ENCODE measurements around the gene SHC3. TPM values are rescaled to one million over a fixed set of nuclear protein-coding genes. Genes with fewer than 3 reads are reported as not detected.

Gene SHC3
- total and polyA plus RNA-seq, 2 donors (not counting 3 experiments of a cell fraction or from before 2014, with no cell fraction given) = 1.0 to 2.0 TPM

DNA sequence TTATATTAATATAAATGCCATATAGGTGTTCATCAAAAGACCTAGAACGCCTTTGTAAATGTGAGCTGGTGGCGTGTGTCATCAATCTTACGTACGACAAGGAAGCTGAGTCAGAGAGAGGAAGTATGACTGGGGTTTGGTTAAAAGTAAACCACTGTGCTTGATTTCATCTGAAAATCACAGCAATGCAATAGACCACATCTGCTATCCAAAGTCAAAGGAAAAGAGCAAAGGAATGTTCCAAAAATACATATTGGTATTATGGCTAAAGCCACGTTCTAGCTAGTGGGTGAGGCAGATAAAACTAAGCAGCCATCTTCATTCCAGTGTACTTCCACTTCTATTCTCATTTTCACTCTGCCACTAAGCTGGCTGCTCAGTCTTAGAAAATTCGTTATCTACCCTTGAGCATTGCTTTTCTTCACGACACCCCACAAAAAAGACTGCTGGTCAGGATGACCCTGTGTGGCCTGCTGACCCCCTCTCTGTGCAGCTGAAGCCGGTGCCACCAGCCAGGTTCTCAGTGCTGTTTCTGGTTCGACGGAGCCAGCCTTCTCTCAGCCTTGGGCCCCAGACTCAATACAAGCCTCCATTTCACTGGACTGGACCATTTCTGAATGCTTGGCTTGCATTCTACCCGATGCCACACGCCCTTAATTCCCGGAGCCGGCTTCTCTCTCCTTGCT is 23.8 kb downstream of the SHC3 start:
- no peak for TF ChIP-seq POLR2A (IDR thresholded peaks at IDR 0.05; ENCODE audit: low read depth, low read length)
- TF ChIP-seq, protein P1, sequence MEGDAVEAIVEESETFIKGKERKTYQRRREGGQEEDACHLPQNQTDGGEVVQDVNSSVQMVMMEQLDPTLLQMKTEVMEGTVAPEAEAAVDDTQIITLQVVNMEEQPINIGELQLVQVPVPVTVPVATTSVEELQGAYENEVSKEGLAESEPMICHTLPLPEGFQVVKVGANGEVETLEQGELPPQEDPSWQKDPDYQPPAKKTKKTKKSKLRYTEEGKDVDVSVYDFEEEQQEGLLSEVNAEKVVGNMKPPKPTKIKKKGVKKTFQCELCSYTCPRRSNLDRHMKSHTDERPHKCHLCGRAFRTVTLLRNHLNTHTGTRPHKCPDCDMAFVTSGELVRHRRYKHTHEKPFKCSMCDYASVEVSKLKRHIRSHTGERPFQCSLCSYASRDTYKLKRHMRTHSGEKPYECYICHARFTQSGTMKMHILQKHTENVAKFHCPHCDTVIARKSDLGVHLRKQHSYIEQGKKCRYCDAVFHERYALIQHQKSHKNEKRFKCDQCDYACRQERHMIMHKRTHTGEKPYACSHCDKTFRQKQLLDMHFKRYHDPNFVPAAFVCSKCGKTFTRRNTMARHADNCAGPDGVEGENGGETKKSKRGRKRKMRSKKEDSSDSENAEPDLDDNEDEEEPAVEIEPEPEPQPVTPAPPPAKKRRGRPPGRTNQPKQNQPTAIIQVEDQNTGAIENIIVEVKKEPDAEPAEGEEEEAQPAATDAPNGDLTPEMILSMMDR (IDR thresholded peaks at IDR 0.05; ENCODE audit: extremely low read depth in 1 of 2, insufficient read depth in 1 of 2, low read depth in 1 of 2, low read length in 2 of 2) = no peak
- TF ChIP-seq, protein P2, sequence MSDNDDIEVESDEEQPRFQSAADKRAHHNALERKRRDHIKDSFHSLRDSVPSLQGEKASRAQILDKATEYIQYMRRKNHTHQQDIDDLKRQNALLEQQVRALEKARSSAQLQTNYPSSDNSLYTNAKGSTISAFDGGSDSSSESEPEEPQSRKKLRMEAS (IDR thresholded peaks at IDR 0.05; ENCODE audit: insufficient read depth, insufficient read length) = no peak
- peak; percentile 95 for TF ChIP-seq JUN (IDR thresholded peaks at IDR 0.05; ENCODE audit: borderline replicate concordance, insufficient read depth, insufficient read length, low read depth)
- no peak for TF ChIP-seq EZH2 (IDR thresholded peaks at IDR 0.05; ENCODE audit: borderline replicate concordance, low read depth, low read length, severe bottlenecking)
- TF ChIP-seq GATA2 (IDR thresholded peaks at IDR 0.05; ENCODE audit: insufficient read depth, insufficient read length, low read depth, low read length) = peak; percentile 72
- TF ChIP-seq POLR2AphosphoS5 (IDR thresholded peaks at IDR 0.05; ENCODE audit: insufficient read depth, low read depth, low read length) = peak; percentile 61
- no peak for TF ChIP-seq MYC (IDR thresholded peaks at IDR 0.05; ENCODE audit: low read depth, low read length)
- peak; percentile 98 for TF ChIP-seq FOS (IDR thresholded peaks at IDR 0.05; ENCODE audit: borderline replicate concordance, insufficient read depth, low read length)
- Histone ChIP-seq H3K36me3 (ENCODE audit: control insufficient read depth in 2 of 2, extremely low read depth in 1 of 2, insufficient read depth in 2 of 2, low read length in 2 of 2) (no peaks in the 10 kb centered on the region), H3K9ac (replicated peaks; ENCODE audit: extremely low read depth, insufficient read depth, low read length) (peak overlapping the region; percentile 59), H3K27me3 (ENCODE audit: control insufficient read depth in 2 of 2, insufficient read depth in 2 of 2, low read length in 2 of 2) (no peaks in the 10 kb centered on the region), H3K4me1 (ENCODE audit: control insufficient read depth, extremely low read depth, insufficient read depth, low read length) (peaks cover 24% of the 10 kb centered on the region), H2AFZ (ENCODE audit: low read depth, low read length) (peak overlapping the region; percentile 66), H3K4me3 (replicated peaks in 1 of 3; ENCODE audit: insufficient read depth in 1 of 3, low read depth in 1 of 3, low read length in 3 of 3) (no peak overlapping the region), H3K9me3 (replicated peaks; ENCODE audit: control insufficient read depth, insufficient read depth, low read length) (no peaks in the 10 kb centered on the region), H3K4me2 (ENCODE audit: insufficient read depth, low read length) (peak overlapping the region; percentile 77), H3K27ac (ENCODE audit: insufficient read depth, low read depth, low read length) (peak overlapping the region; percentile 96), H3K9me1 (replicated peaks; ENCODE audit: control insufficient read depth, extremely low read depth, insufficient read depth, low read length) (no peaks in the 10 kb centered on the region), H3K79me2 (ENCODE audit: control insufficient read depth, insufficient read depth, low read length) (no peaks in the 10 kb centered on the region), H4K20me1 (replicated peaks; ENCODE audit: control insufficient read depth, extremely low read depth, insufficient read depth, low read length) (no peaks in the 10 kb centered on the region)
- intact Hi-C loops (cut with micrococcal nuclease) = loop anchor here (1.0 to 10.0 kb wide), 4 partner anchors 26 to 1077 kb away; no protein-coding TSS in a partner anchor
- FAIRE-seq (peak; percentile 94), DNase-seq (ENCODE audit: low read depth, low spot score) (peak; percentile 85)
- dilution Hi-C loops (cut with MboI; ENCODE audit: extremely low pct_ligation_motif_present, low sequenced_read_pairs) = no loop called here
- ChIA-PET CTCF (interaction anchor here (0.9 to 2.6 kb wide), 5 partner anchors 16 to 164 kb away, joined by 4 to 17 read pairs (median 7); partner anchors contain the start of gene SECISBP2), POLR2A (interaction anchor here (1.5 to 1.9 kb wide), 2 partner anchors 17 to 25 kb away, joined by 6 to 7 read pairs; no protein-coding TSS in a partner anchor)
- BruUV-seq (replicated peaks) = no TSS peak
